AG08395 (cell line): ENCODE results near the gene BCAT1.
A peak's percentile ranks its signal among the peaks of the same experiment; 100 is the strongest.
"Not testable (repeated sequence)": the region's sequence is repeated elsewhere in the genome, so short reads cannot be mapped to it uniquely, and the experiment has no call there.

ENCODE experiments used
- DNase-seq: peaks from one replicate; pipeline ENCODE4 v3.0.0; 2012; ENCODE audit warnings: mixed read lengths, low spot score

BCAT1 gene

GRCh38 chr12:24853588-24853987 lies 95.3 kb downstream of the BCAT1 start:
- DNase-seq: no peak

- DNase-seq: no peak
Observed at GRCh38 chr12:24853094-24853493, 95.8 kb downstream of the BCAT1 start.

GRCh38 chr12:24852420-24852819 lies 96.5 kb downstream of the BCAT1 start:
- no peak for DNase-seq

GRCh38 chr12:24851883-24852282 lies 97.0 kb downstream of the BCAT1 start:
- DNase-seq: not testable (repeated sequence)

DNA sequence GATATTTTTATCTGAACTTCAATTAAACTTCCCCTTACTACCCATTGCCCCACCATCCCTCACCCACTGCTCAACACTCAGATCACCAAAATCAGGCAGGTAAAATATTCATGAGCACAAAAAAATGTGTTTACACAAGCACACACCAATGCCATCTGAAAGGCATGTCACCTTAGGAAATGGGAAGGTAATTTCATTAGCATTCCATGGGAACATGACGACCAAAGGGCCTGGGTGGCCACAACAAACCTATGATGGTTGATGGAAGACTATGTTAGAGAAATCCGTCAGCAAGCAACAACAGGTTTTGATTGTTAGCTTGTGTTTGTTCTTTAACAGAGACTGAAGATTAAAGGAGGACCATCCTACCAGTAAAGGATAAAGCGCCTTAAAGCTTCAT lies 97.6 kb downstream of the BCAT1 start:
- no peak for DNase-seq

DNA sequence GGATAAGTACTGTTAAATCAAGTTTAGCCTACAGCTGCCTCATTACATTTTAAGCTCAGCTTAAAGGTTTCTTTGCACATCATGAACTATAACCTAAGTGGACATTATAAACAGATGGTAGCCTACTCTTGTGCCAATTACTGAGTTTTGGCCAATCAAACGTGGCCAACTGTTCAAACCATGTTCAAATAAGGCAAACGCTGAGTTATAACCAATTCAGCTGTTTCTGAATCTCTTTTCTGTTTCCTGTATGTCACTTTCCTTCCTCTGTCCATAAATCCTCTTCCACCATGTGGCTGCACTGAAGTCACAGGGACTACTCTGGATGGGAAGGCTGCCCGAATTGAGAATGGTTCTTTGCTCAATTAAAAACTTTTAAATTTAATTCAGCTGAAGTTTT lies 98.4 kb downstream of the BCAT1 start:
- DNase-seq: no peak

DNA sequence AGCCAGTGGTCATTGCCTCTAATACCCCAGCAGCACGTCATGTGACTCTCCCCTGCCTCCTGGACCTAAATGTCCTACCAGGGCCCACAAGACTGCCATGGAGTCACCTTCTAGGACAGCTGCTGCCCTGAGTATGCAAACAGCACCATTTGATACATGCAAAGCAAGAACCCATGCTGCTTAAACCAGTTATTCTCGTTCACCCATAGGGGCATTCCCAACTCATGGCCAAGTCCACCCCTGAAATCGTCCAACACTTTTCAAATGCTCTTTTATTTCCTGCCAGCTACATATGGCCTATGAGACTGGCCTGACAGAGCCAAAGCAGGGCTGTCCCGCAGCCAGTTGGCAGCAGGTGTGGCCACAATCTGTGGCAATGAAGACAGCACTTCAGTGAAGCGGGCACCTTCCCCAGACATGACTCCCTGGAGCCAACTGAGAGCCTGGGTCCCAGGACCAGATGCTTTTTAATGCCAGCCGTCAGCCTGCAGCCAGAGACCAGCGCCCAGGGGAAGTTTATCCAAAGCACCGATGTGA lies 99.9 kb downstream of the BCAT1 start:
- no peak for DNase-seq

- DNase-seq: no peak
Observed at GRCh38 chr12:24846689-24847088, 102.2 kb downstream of the BCAT1 start.

DNA sequence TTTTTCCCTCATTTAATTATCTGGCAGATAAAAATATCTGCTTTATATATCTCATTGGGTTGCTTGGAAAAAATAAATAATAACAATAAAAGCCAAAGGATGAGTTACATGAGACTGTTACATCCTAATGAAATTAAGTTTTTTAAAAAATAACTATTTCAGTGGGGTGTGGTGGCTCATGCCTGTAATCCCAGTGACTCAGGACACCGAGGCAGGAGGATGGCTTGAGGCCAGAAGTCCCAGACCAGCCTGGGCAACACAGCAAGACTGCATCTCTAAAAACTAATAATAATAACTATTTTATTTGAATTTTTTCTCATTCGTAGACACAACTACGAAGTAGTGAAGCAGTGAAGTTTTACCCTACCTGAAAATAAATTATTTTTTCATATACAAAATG lies 103.3 kb downstream of the BCAT1 start:
- no peak for DNase-seq

- no peak for DNase-seq
Observed at GRCh38 chr12:24840046-24840800, 108.7 kb downstream of the BCAT1 start.

DNA sequence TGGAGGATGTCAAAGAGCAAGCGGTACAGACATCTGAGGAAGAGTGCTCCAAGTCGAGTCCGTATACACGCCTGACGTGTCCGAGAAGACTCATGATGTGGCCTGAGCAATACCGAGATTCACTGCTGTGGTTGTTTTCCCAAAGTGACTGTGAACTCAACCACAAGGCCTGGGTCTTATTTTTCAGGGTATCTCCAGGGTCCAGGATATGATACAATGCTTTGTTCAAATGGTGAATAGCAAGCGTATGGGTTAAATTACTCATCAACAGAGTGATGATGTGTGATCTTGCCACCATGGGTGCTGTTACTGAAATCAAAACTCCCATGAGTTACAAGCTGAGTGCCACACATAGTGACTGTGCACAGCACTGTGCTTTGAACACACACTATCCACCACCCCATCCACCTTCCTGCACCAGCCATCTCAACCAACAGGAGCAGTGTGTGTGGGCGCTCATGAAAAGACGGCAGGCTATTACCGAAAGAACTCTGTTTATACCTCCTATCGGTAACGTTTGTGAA lies 109.6 kb downstream of the BCAT1 start:
- DNase-seq: no peak

- peak; percentile 76 for DNase-seq
Observed at GRCh38 chr12:24838531-24838950, 110.4 kb downstream of the BCAT1 start.

DNA sequence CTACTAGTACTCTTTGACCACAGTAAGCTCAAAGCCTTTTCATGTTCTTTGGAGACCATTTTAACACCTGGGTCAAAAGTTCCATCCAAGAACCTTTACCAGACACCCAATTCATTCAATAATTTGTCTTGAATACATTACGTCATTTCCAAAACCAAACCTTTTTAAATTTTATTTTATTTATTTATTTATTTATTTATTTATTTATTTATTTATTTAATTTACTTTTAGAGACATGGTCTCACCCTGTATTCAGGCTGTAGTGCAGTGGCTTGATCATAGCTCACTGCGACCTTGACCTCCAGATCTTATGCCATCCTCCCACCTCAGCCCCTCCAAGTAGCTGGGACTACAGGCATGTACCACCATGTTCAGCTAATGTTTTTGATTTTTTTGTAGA lies 113.5 kb downstream of the BCAT1 start:
- no peak for DNase-seq

DNA sequence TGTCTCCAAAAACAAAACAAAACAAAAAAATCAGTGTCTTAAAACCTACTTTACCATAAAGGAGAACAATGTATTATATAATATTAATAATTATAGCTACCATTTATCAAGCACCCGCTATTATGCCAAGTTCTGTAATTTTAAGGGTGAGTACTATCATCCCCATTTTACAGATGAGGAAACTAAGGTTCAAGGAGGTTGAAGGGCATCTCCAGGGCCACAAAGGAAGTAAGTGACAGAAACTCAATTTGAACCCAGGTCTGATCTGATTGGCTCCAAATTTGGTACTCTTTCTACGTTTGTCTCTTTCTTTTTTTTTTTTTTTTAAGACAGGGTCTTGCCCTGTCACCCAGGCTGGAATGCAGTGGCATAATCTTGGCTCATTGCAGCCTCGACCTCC lies 115.4 kb downstream of the BCAT1 start:
- DNase-seq: no peak

DNA sequence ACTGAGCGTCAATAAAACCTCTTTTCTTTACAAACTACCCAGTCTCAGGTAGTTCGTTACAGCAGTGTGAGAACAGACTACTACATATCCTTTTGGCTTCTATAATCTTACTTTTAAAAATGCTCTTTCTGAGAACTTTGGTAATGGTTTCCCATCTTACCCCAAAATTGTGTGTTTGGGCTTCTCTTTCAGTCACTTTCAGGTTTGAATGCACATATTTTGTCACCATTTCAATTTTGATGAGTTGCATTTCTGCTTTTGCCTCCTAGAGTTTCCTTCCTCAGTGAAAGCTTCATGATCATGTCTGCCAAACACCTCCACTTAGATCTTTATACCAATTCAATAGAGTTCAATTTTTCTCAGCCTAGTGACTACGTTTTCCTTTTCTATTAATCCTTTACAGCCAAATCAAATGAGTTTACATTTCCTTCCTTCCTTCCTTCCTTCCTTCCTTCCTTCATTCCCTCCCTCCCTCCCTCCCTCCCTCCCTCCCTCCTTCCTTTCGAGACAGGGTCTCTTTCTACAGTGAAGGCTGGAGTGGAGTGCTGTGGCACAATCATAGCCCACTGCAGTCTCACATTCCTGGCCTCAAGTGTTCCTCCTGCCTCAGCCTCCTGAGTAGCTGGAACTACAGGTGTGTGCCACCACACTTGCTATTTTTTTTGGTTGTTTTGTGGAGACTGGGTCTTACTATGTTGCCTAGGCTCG lies 124.9 kb downstream of the BCAT1 start:
- no peak for DNase-seq

GRCh38 chr12:24822121-24822899 lies 126.6 kb downstream of the BCAT1 start:
- peak; percentile 30 for DNase-seq

DNA sequence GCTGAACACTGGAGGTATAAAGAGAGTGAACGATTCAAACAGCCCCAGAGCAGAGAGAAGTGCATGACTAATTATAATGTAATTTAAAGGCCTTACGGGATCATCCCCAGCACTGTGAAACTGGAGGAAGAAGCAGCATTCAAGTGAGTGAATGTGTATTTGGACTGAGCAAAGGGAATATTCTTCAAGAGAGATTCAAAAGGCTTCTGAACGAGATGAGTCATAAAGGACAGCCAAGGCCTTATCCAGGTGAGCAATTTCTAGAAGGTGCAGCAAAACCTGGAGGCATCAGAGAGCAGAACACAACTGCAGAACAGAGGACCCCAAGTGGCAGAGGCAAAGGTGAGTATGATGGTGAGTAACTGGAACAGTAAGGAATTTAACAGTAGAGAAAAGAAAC lies 127.2 kb downstream of the BCAT1 start:
- no peak for DNase-seq

GRCh38 chr12:24820872-24821271 lies 128.0 kb downstream of the BCAT1 start:
- DNase-seq: peak; percentile 15

GRCh38 chr12:24818351-24818750 lies 130.6 kb downstream of the BCAT1 start:
- DNase-seq: no peak

DNA sequence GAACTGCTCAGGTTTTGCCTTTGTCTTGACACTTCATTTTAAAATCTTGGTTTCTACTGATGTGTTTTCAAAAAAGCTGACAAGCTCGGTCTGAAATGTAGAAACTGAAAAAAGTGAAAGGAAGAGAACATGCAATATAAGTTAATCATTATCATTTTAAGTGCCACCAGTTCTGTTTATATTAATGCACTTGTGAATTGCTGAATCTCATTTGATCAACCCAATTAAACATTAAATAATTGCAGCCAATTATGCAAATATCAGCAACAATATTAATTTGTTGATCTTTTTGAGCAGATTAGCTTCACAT lies 133.8 kb downstream of the BCAT1 start:
- no peak for DNase-seq

GRCh38 chr12:24814379-24815113 lies 134.4 kb downstream of the BCAT1 start:
- DNase-seq: no peak

GRCh38 chr12:24810378-24810777 lies 138.5 kb downstream of the BCAT1 start:
- no peak for DNase-seq
